Stimulated activated CD4-positive, alpha-beta T cell treated with anti-CD3 and anti-CD28 coated beads, Interleukin-12 subunit alpha, Interleukin-12 subunit beta, amount 100 ng/mL, for 4 hours (primary cell): ENCODE data around the gene GAS7.
"Not testable (repeated sequence)": the region's sequence is repeated elsewhere in the genome, so short reads cannot be mapped to it uniquely, and the experiment has no call there.

Experiments
- DNase-seq: peaks from one replicate; pipeline ENCODE4 v3.0.0-alpha.2; 2020

The GAS7 gene

DNA sequence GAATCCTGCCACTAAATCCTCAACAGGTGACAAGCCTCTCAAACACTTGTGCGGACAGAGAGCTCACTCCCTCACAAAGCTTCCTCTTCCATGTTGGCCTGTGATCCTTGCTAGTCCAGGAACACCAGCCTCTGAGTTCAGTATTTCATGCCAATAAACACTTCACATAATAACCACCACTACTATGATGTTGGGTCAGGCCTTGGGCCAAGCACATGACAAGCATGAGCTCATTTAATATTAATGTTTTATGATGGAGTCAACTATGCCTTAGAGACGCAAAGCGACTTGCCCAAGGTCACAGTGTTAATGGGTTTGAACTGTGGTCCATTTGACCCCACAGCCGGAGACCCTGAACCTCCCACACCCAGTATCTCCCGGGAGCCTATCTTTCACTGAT, 129.1 kb downstream of the GAS7 start:
- no peak for DNase-seq

DNA sequence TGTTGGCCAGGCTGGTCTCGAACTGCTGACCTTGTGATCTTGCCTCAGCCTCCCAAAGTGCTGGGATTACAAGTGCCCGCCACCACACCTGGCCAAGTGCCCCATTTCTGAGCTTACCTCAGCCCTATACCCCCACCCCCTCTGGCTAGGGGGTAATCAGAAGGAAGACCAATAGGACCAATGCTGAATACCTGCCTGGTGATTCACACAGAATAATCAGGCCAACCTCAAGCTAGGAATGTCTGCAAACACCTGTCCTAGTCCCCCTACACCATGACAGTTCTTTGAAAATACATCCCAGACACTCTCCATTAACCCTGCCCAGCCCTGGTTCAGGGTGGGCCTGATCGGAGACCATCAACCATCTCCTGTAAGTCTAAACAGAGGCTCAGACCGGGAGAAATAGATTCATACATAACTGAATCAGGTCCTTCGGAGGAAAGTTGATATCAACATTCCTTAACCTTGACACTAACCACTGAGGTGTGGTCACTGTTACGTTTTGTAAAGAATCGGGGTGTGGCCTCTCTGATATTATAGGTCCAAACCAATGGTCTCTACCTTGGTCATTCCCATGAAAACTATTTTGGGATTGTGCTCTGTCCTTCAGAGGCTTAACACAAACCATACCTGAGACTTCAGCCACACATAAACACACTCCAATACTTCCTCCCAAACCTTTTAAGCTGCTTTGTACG, 130.8 kb downstream of the GAS7 start:
- no peak for DNase-seq

DNA sequence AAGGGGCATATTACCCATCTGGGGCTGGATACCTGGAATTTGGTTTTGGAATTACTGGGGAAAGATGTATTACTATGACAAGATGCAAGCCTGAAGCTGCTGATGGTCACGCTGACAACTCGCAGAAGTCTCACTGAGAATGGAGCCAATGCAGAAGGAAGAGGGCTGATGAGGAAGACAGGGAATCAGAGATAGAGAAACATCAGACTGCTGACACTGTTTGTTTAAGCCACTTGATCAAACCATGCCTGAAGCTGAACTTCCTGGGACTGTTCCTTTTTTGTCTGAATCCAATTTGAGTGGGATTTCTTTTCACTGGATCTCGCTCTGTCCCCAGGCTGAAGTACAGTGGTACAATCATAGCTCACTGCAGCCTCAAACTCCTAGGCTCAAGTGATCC, 133.9 kb downstream of the GAS7 start:
- no peak for DNase-seq

- DNase-seq = no peak
Observed at GRCh38 chr17:10063730-10064241, 134.6 kb downstream of the GAS7 start.

DNA sequence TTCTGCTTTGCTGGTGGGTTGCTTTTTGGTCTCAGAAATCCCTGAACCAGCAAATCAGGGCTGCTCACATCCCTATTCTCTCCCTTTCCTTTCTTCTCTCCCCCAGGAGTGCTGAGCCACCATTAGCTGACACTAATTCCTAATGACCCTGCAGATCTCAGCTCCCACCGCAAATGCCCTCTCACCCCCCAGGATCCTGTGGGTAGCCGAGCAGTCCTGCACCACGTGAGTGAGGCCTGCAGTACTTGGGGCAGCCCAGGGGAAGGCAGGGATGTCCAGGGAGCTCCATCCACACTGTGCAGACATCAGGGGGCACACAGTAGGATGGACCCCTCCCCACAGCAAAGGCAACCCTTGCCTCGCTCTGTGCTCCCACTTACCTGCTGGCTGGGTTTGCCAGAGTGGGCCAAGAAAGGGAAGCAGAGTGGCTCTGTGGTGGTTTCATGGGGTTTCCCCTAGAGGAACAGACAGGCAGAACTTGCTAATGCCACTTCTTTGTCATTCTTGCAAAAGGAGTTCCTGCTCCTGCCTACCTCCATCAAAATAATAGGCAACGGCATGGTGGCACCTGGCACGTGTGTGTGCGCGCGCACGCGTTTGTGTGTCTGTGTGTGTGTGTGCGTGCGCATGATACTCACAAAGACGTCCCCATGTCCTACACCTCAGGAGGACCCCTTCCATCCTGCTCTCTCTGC, 135.6 kb downstream of the GAS7 start:
- no peak for DNase-seq

DNA sequence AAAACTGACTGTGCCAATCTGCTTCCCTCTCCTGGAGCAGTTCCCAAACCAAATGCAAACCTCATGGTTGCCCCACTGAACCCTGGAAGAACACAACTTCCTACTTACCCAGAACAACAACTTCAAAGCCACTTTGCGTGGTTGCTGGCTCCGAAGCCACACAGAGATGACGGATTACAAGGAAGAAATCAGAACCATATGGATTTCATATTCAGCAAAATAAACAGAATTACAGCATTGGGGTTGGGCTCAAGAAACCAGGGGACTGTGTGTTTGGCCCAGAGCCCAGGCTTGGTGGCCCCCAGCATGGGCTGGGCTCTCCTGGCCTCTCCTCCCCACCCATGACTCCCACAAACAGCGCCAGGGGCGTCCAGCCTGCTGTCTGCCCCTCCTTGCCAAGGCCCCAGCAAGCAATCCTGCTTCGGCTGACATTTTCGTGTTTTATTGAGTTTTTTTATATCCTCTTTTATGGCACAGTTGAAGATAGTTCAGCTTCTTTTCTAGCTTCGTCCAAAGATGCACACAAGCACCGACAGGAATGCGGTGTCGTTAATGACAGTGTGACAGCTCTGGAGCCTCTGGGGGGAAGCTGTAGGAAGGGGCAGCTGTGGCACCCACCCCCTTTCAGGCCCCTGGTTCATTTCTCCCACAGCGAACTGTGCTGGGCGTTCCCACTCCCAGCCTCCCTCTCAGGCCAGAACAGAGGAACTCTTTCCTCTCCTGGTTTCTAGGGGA, 137.1 kb downstream of the GAS7 start:
- DNase-seq = no peak

GRCh38 chr17:10060526-10060925, 137.9 kb downstream of the GAS7 start:
- no peak for DNase-seq

DNA sequence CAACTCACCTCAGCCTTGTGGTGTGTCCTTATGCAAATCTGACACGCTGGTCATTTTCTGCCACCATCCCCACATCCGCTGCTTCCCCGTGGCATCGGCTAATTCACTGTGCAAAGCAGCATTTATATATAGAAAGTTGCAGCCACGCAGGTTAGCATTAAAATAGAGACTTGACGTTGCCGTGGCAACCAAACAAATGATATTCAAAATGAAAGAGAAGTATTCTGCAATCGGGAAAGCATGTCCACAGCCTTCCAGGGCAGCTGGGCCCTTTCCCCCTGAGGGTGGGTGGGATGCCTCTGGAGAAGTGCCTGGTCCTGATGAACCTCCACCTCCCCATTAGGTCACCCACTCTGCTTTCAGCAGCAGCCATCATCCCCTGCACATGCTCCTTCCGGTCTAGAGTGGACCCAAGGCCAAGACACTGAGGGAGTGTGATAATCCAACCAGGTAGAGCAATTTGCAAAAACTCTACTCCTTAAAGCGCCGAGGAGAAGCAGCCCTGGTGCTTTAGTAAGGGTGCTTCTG, 138.7 kb downstream of the GAS7 start:
- DNase-seq = no peak

- no peak for DNase-seq
Observed at GRCh38 chr17:10058921-10059683, 139.3 kb downstream of the GAS7 start.

- not testable (repeated sequence) for DNase-seq
Observed at GRCh38 chr17:10057466-10057865, 140.9 kb downstream of the GAS7 start.

DNA sequence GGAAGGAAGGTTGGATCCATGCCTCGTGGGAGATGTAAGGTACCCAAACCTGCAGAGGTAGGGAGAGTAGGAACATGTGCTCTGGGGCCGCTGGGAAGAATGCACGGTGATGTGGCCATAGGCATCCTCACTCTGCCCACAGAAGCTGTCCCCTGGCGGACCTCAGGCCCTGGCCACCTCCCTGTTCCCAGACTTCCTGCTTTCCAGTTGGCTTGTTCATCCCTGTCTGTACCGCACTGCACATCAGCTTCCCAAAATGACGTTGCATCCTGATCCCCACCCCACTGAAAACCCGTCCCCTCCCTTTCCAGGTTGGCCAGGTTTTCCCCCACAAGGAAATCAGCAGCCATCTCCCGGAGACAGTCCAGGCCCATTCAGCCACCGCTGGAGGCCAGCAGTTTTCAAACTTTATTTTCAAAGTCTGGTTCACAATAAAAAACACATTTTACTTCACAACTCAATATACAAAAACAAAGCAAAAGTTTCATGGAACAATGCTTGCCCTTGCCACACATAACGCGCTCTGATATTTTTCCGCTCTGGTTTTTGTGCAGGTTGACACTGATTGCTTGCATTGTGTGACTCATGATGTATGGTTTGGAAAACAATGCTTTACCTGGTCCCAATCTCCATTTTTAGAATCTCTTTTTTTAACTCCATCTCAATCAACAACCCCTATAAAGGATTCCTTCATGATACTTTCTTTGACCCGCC, 143.0 kb downstream of the GAS7 start:
- DNase-seq = no peak

GRCh38 chr17:10053782-10054540, 144.4 kb downstream of the GAS7 start:
- no peak for DNase-seq

- DNase-seq = no peak
Observed at GRCh38 chr17:10052106-10052813, 146.1 kb downstream of the GAS7 start.

DNA sequence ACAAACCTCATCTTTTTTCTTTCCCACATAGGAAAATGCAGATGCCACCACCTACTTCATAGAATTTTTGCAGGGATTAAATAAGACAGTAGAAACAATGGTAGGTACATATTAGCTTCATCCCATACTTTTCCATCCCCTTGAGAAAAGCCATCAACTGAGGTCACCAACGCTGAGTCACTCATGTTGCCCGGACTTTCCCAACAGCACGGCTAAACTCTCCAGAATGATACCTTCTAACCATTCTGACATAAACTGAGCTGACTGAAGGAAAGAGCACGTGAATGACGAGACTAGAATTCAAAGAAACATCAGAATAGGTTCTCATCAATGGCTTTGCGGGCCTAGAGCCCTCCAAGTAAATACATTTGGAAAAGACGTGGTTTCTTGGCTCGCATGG, 147.3 kb downstream of the GAS7 start:
- DNase-seq = no peak

GRCh38 chr17:10050597-10051101, 147.8 kb downstream of the GAS7 start:
- no peak for DNase-seq

- DNase-seq = no peak
Observed at GRCh38 chr17:10048629-10049350, 149.6 kb downstream of the GAS7 start.

DNA sequence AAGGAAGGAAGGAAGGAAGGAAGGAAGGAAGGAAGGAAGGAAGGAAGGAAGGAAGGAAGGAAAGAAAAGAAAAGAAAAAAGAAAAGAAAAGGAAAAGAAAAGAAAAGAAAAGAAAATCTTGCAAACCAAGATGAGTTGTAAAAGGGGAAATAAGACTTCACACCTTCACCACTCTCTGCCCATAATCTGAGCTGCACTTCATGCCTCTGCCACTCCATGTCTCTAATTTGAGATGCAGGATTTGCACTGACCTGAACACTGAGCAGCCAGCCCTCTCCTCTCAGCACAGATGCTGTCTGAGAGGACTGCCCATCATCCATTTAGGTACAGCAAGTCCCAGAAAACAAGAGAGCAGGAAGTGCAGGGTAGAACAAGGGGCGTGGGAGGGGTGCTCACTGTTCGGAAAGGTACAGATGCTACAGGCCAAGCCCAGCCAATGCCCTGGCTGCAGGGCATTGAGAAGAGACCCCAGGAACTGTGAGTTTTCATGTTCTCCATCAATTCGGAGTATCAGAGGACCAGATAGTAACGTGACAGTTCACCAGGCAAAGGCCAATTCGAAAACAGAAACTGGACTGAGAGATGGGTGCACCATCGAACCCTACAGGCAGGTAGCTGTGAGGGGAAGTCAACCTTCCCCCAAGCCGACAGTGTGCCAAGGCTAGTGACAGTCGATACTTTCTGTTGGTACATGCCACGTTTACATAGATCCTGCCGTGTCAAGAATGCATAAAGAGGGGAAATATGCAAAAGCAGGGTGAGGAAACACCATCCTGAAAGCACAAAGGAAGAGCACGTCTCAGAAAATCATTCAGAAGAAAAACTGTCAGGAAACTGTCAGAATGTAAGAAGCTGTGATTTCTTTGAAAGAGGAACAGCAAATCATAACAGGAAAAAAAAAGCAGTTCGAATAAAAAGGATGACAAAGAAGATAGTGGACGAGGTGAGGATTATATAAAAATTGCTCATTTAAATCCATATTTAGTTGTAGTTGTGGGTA, 151.3 kb downstream of the GAS7 start:
- DNase-seq = no peak
